HepG2 (cell line): ENCODE data around the gene EGFR. TPM values are rescaled to one million over a fixed set of nuclear protein-coding genes. Genes with fewer than 3 reads are reported as not detected.

ENCODE experiments used
- ATAC-seq: fragments of 200-7000 bp; cut with Tn5 transposase; 3 replicates; pipeline ENCODE4 v1.9.1; 2020; ENCODE audit warnings: mild to moderate bottlenecking, moderate library complexity
- BruUV-seq: library from RNA; stranded (reverse); fragments of 400-500 nt; replicated peaks from 2 replicates; lab custom pipeline; 2021; lab: Mats Ljungman, UMichigan
- CTCF ChIA-PET: fragments of 300-600 bp; formaldehyde crosslinking; extraction: SDS; loops from one replicate; lab custom pipeline; 2021; ENCODE audit warnings: low total read pairs, inconsistent platforms, low intra/inter-chr PET ratio; lab: Yijun Ruan, JAX
- POLR2A ChIA-PET: fragments of 350-600 bp; sonication (Branson Sonifier 250); formaldehyde crosslinking; loops from one replicate; lab custom pipeline; 2020; ENCODE audit warnings: antibody characterized with exemption, inconsistent platforms; lab: Yijun Ruan, JAX
- DNase-seq: peaks from one replicate; pipeline ENCODE4 v3.0.0-alpha.2; 2015; ENCODE audit warnings: low spot score
- FAIRE-seq: peaks from 3 replicates; lab custom pipeline; 2011; peaks lifted over from hg19 to GRCh38; lab: Jason Lieb, UNC
- H2AFZ ChIP-seq: one replicate; pipeline ENCODE4 v1.6.1; 2011; ENCODE audit warnings: low read length, inconsistent platforms
- H3K27ac ChIP-seq: fragments of 300-600 bp; 3 replicates; pipeline ENCODE4 v1.8.0; 2011; ENCODE audit warnings: mixed run types, mild to moderate bottlenecking, mixed read lengths, low read length, inconsistent platforms; ENCODE audit not compliant: insufficient read depth; ENCODE audit errors: extremely low read length
- H3K27me3 ChIP-seq, 2 experiments: fragments of 200-600 bp in 1 of 2; 2 replicates in 1 of 2; 3 replicates in 1 of 2; pipeline versions ENCODE4 v1.6.0 to v1.8.0; 2011; ENCODE audit warnings: low read length in 2 of 2, mild to moderate bottlenecking in 2 of 2, moderate library complexity in 2 of 2, inconsistent platforms in 1 of 2; ENCODE audit not compliant: insufficient read depth in 2 of 2, control insufficient read depth in 1 of 2
- H3K36me3 ChIP-seq, 2 experiments: fragments of 200-600 bp in 1 of 2; replicated peaks in 1 of 2; 2 replicates in 1 of 2; 3 replicates in 1 of 2; pipeline versions ENCODE4 v1.5.1 to v1.8.0; 2011; ENCODE audit warnings: low read length in 2 of 2, inconsistent platforms in 1 of 2; ENCODE audit not compliant: insufficient read depth in 2 of 2, control insufficient read depth in 1 of 2
- H3K4me1 ChIP-seq: 2 replicates; pipeline ENCODE4 v1.5.1; 2012; ENCODE audit warnings: low read length, inconsistent platforms; ENCODE audit not compliant: insufficient read depth
- H3K4me2 ChIP-seq: 2 replicates; pipeline ENCODE4 v1.6.0; 2011; ENCODE audit warnings: low read depth, low read length, inconsistent platforms
- H3K4me3 ChIP-seq, 3 experiments: fragments of 200-600 bp in 1 of 3; sonication (generic), shearing (Covaris generic) in 1 of 3; replicated peaks in 1 of 3; 2 replicates each; pipeline ENCODE4 v1.5.1; 2011 to 2016; ENCODE audit warnings: low read length in 3 of 3, inconsistent platforms in 2 of 3, low read depth in 2 of 3, mild to moderate bottlenecking in 2 of 3, control low read depth in 1 of 3, mixed read lengths in 1 of 3; ENCODE audit not compliant: insufficient read depth in 1 of 3
- H3K79me2 ChIP-seq: one replicate; pipeline ENCODE4 v1.6.1; 2011; ENCODE audit warnings: low read length, inconsistent platforms; ENCODE audit not compliant: insufficient read depth
- H3K9ac ChIP-seq: 2 replicates; pipeline ENCODE4 v1.6.0; 2011; ENCODE audit warnings: mild to moderate bottlenecking, low read depth, low read length, inconsistent platforms; ENCODE audit not compliant: insufficient read depth
- H3K9me3 ChIP-seq: 2 replicates; pipeline ENCODE4 v1.5.1; 2012; ENCODE audit warnings: mild to moderate bottlenecking, low read length
- H4K20me1 ChIP-seq: 2 replicates; pipeline ENCODE4 v1.6.0; 2011; ENCODE audit warnings: inconsistent platforms, mild to moderate bottlenecking, low read length, moderate library complexity; ENCODE audit not compliant: insufficient read depth
- ELF4 ChIP-seq: sonication (generic); formaldehyde crosslinking; IDR thresholded peaks from 2 replicates; pipeline ENCODE4 v1.5.0; 2020; ENCODE audit warnings: missing genetic modification reagents, mild to moderate bottlenecking, moderate library complexity, borderline replicate concordance
- PRMT3 ChIP-seq: sonication (generic); formaldehyde crosslinking; IDR thresholded peaks from 2 replicates; pipeline ENCODE4 v1.8.1; 2022; ENCODE audit warnings: low read depth, mild to moderate bottlenecking, moderate library complexity, missing genetic modification reagents, borderline replicate concordance
- RFX5 ChIP-seq: IDR thresholded peaks from 2 replicates; pipeline ENCODE4 v1.6.1; 2011; ENCODE audit warnings: low read depth, low read length, improper control_type of control experiment
- SIX4 ChIP-seq: sonication (generic); formaldehyde crosslinking; IDR thresholded peaks from 2 replicates; pipeline ENCODE4 v1.4.0; 2020; ENCODE audit warnings: missing genetic modification reagents
- UBTF ChIP-seq: sonication (generic); formaldehyde crosslinking; IDR thresholded peaks from 2 replicates; pipeline ENCODE4 v1.4.0; 2020; ENCODE audit warnings: mild to moderate bottlenecking, missing genetic modification reagents
- ZNF281 ChIP-seq: sonication (generic); formaldehyde crosslinking; IDR thresholded peaks from 2 replicates; pipeline ENCODE4 v1.4.0; 2020; ENCODE audit warnings: missing genetic modification reagents, borderline replicate concordance
- ZNF292 ChIP-seq: sonication (generic); formaldehyde crosslinking; IDR thresholded peaks from 2 replicates; pipeline ENCODE4 v1.8.1; 2022; ENCODE audit warnings: mild to moderate bottlenecking, low read depth, missing genetic modification reagents, borderline replicate concordance
- ZNF614 ChIP-seq: IDR thresholded peaks from 2 replicates; pipeline ENCODE4 v1.6.1; 2018; ENCODE audit warnings: missing biosample characterization, missing genetic modification reagents, inconsistent platforms, borderline replicate concordance
- ZNF746 ChIP-seq: sonication (generic); formaldehyde crosslinking; IDR thresholded peaks from 2 replicates; pipeline ENCODE4 v1.8.0; 2022; ENCODE audit warnings: mild to moderate bottlenecking, missing genetic modification reagents
- ZSCAN22 ChIP-seq: sonication (generic); formaldehyde crosslinking; IDR thresholded peaks from 2 replicates; pipeline ENCODE4 v1.4.0; 2020; ENCODE audit warnings: mild to moderate bottlenecking, missing genetic modification reagents
- WGBS: methylation state at CpG from one replicate; pipeline ENCODE4 v1.1.6; 2017; ENCODE audit warnings: low lambda C conversion rate; 5-methylcytosine and 5-hydroxymethylcytosine counted together
- in situ Hi-C: cut with HindIII; loops from 2 replicates; pipeline ENCODE4 v1.10.0; 2017; ENCODE audit warnings: low pct_unique_long_range_greater_than_20kb; ENCODE audit not compliant: extremely low pct_ligation_motif_present
- intact Hi-C: fragments of 100-400 bp; cut with micrococcal nuclease; formaldehyde crosslinking; loops from one replicate; pipeline ENCODE4 v1.10.0; 2022; ENCODE audit not compliant: unreplicated experiment
- polyA plus RNA-seq, 8 experiments: library from polyadenylated mRNA; depleted of rRNA in 3 of 8; stranded (reverse) in 7 of 8; unstranded in 1 of 8; fragments of >200 nt; fragmentation: Illumina TruSeq in 4 of 8; extraction: Trizol in 4 of 8; gene quantifications; 2 replicates each; pipeline versions ENCODE4 v1.2.1 to v1.2.3, GENCODE V29; 2011 to 2016; ENCODE audit warnings: low read depth in 4 of 8, missing spikeins in 1 of 8, mixed read lengths in 1 of 8; ENCODE audit not compliant: insufficient read depth in 1 of 8
- total RNA-seq, 5 experiments: library from RNA; depleted of rRNA; stranded (reverse); fragments of >200 nt; fragmentation: Illumina TruSeq; extraction: Trizol; gene quantifications; 2 replicates each; pipeline ENCODE4 v1.2.3, GENCODE V29; 2016; ENCODE audit warnings: low read depth in 1 of 5

The EGFR gene
- total and polyA plus RNA-seq, 2 of the 13 experiments (the other 11 are each of a cell fraction or from before 2014, with no cell fraction given), result 7.0 to 10.0 TPM

GRCh38 chr7:55155351-55156117, 136.7 kb downstream of the EGFR start:
- H4K20me1 ChIP-seq, result no peaks in the 10 kb centered on the region
- TF ChIP-seq SIX4 (CRISPR knock-in tag), result no peak
- H3K9me3 ChIP-seq, result no peaks in the 10 kb centered on the region
- H3K9ac ChIP-seq, result no peak overlapping the region
- H3K4me2 ChIP-seq, result no peak overlapping the region
- no TSS peak for BruUV-seq
- FAIRE-seq, result no peak
- intact Hi-C loops (no loop called here), in situ Hi-C loops (no loop called here)
- H3K4me3 ChIP-seq, result no peak overlapping the region
- no peak overlapping the region for H2AFZ ChIP-seq
- no peak for ATAC-seq
- no peak overlapping the region for H3K27ac ChIP-seq
- ChIA-PET POLR2A (interaction anchor here (0.9 kb wide), 1 partner anchor 22 kb away, joined by 3 read pairs; no protein-coding TSS in a partner anchor), CTCF (no interaction called here)
- DNase-seq, result no peak
- H3K79me2 ChIP-seq, result no peaks in the 10 kb centered on the region
- no peaks in the 10 kb centered on the region for H3K27me3 ChIP-seq
- WGBS, result 89% methylated on average over 24 of the region's 24 CpGs
- H3K36me3 ChIP-seq, result 0 out of 5 replicates have a peak, but pooled peaks cover 0 to 10% of the 10 kb centered on the region in 2 experiments
- H3K4me1 ChIP-seq, result no peaks in the 10 kb centered on the region

GRCh38 chr7:55156919-55157763, 138.3 kb downstream of the EGFR start:
- H3K27me3 ChIP-seq, result no peaks in the 10 kb centered on the region
- no peak overlapping the region for H2AFZ ChIP-seq
- no peak overlapping the region for H3K27ac ChIP-seq
- no peaks in the 10 kb centered on the region for H3K4me1 ChIP-seq
- ATAC-seq, result no peak
- ChIA-PET POLR2A (interaction anchor here (0.9 kb wide), 1 partner anchor 20 kb away, joined by 3 read pairs; no protein-coding TSS in a partner anchor), CTCF (no interaction called here)
- BruUV-seq, result no TSS peak
- no peak for FAIRE-seq
- no peak overlapping the region for H3K4me3 ChIP-seq
- WGBS, result 95% methylated on average over 30 of the region's 30 CpGs
- H3K9me3 ChIP-seq, result no peaks in the 10 kb centered on the region
- H4K20me1 ChIP-seq, result no peaks in the 10 kb centered on the region
- H3K36me3 ChIP-seq, result peaks cover 0 to 14% of the 10 kb centered on the region in 2 experiments; a peak in 1 of 5 replicates
- H3K4me2 ChIP-seq, result no peak overlapping the region
- in situ Hi-C loops (no loop called here), intact Hi-C loops (no loop called here)
- no peak for DNase-seq
- H3K79me2 ChIP-seq, result no peaks in the 10 kb centered on the region
- no peak overlapping the region for H3K9ac ChIP-seq
- TF ChIP-seq RFX5, result no peak
- TF ChIP-seq ZNF292 (CRISPR knock-in tag), result no peak
- TF ChIP-seq ZNF614 (CRISPR knock-in tag), result no peak
- TF ChIP-seq ZSCAN22 (CRISPR knock-in tag), result no peak
- no peak for TF ChIP-seq ELF4
- TF ChIP-seq ZNF746, result no peak
- TF ChIP-seq ZNF281, result no peak
- no peak for TF ChIP-seq PRMT3 (CRISPR knock-in tag)
- no peak for TF ChIP-seq UBTF (CRISPR knock-in tag)
